K562 (cell line): Measurements from ENCODE around the gene UBE2E2.

ENCODE experiments used
- FOXA1 ChIP-seq: fragments of 450-650 bp; IDR thresholded peaks from 2 replicates; pipeline ENCODE4 v1.6.1; 2016; ENCODE audit warnings: mild to moderate bottlenecking, borderline replicate concordance
- MYC ChIP-seq, 2 experiments: fragments of 250-450 bp in 1 of 2; sonication (Bioruptor Pico) in 1 of 2; IDR thresholded peaks; 2 replicates each; pipeline versions ENCODE4 v1.5.1 to v1.6.1; 2012 to 2021; ENCODE audit warnings: low read depth in 2 of 2, borderline replicate concordance in 1 of 2, improper control_type of control experiment in 1 of 2, low read length in 1 of 2, mild to moderate bottlenecking in 1 of 2, moderate library complexity in 1 of 2
- NFE2L1 ChIP-seq: fragments of 450-650 bp; IDR thresholded peaks from 2 replicates; pipeline ENCODE4 v1.6.1; 2016; ENCODE audit warnings: missing genetic modification characterization, low read depth, mild to moderate bottlenecking, missing compliant biosample characterization, moderate library complexity, borderline replicate concordance
- POLR2AphosphoS5 ChIP-seq: IDR thresholded peaks from 2 replicates; pipeline ENCODE4 v1.6.1; 2011; ENCODE audit warnings: mild to moderate bottlenecking, low read depth, low read length, moderate library complexity; ENCODE audit not compliant: control insufficient read depth, insufficient read depth
- RAD21 ChIP-seq, 2 experiments: fragments of 250-450 bp in 1 of 2; fragments of 450-650 bp in 1 of 2; sonication (Bioruptor Pico) in 1 of 2; formaldehyde crosslinking in 1 of 2; IDR thresholded peaks in 1 of 2; conservative IDR thresholded peaks in 1 of 2; 2 replicates each; pipeline versions ENCODE4 v1.4.0 to v1.8.0; 2020 to 2022; ENCODE audit warnings: mild to moderate bottlenecking in 2 of 2, moderate library complexity in 1 of 2
- SIN3A ChIP-seq, 2 experiments: fragments of 150-350 bp in 1 of 2; IDR thresholded peaks; 2 replicates each; pipeline ENCODE4 v1.6.1; 2011 to 2016; ENCODE audit warnings: borderline replicate concordance in 2 of 2, low read depth in 2 of 2, low read length in 2 of 2, mild to moderate bottlenecking in 2 of 2, moderate library complexity in 2 of 2; ENCODE audit not compliant: control insufficient read depth in 1 of 2
- TAF1 ChIP-seq: IDR thresholded peaks from 2 replicates; pipeline ENCODE4 v1.6.1; 2011; ENCODE audit warnings: mild to moderate bottlenecking, low read length, moderate library complexity; ENCODE audit not compliant: insufficient read depth, control insufficient read depth, severe bottlenecking; ENCODE audit errors: extremely low read depth
- TBL1XR1 ChIP-seq, 2 experiments: IDR thresholded peaks; 2 replicates each; pipeline ENCODE4 v1.6.1; 2012; ENCODE audit warnings: improper control_type of control experiment in 2 of 2, low read length in 2 of 2, mild to moderate bottlenecking in 1 of 2
- YY1 ChIP-seq, 3 experiments: IDR thresholded peaks; 2 replicates each; pipeline ENCODE4 v1.6.1; 2011; ENCODE audit warnings: low read length in 2 of 3, mild to moderate bottlenecking in 2 of 3, moderate library complexity in 2 of 3, borderline replicate concordance in 1 of 3, control low read depth in 1 of 3, low read depth in 1 of 3; ENCODE audit not compliant: insufficient read depth in 3 of 3, insufficient replicate concordance in 2 of 3, control insufficient read depth in 1 of 3, insufficient read length in 1 of 3; ENCODE audit errors: extremely low read depth in 1 of 3
- ZNF121 ChIP-seq: sonication (generic); formaldehyde crosslinking; conservative IDR thresholded peaks from 2 replicates; pipeline ENCODE4 v1.8.0; 2022; ENCODE audit warnings: missing genetic modification reagents
- TF ChIP-seq, protein P1 (sequence below), 3 experiments: IDR thresholded peaks in 2 of 3; conservative IDR thresholded peaks in 1 of 3; 2 replicates each; pipeline ENCODE4 v1.5.1; 2011 to 2012; ENCODE audit warnings: low read length in 3 of 3, mild to moderate bottlenecking in 3 of 3, control low read depth in 2 of 3, improper control_type of control experiment in 1 of 3, inconsistent platforms in 1 of 3, low read depth in 1 of 3, mixed read lengths in 1 of 3, moderate library complexity in 1 of 3; ENCODE audit not compliant: insufficient read depth in 2 of 3

- no peak for TF ChIP-seq MYC (IDR thresholded peaks at IDR 0.05; ENCODE audit: low read depth, low read length)
- no peak for TF ChIP-seq MYC (CRISPR knock-in tag; IDR thresholded peaks at IDR 0.05; ENCODE audit: borderline replicate concordance, low read depth)
- no peak for TF ChIP-seq YY1 (IDR thresholded peaks at IDR 0.05; ENCODE audit: borderline replicate concordance in 1 of 3, control insufficient read depth in 1 of 3, extremely low read depth in 1 of 3, insufficient read depth in 3 of 3, insufficient read length in 1 of 3, insufficient replicate concordance in 2 of 3, low read depth in 1 of 3, low read length in 2 of 3)
- TF ChIP-seq, protein P1, sequence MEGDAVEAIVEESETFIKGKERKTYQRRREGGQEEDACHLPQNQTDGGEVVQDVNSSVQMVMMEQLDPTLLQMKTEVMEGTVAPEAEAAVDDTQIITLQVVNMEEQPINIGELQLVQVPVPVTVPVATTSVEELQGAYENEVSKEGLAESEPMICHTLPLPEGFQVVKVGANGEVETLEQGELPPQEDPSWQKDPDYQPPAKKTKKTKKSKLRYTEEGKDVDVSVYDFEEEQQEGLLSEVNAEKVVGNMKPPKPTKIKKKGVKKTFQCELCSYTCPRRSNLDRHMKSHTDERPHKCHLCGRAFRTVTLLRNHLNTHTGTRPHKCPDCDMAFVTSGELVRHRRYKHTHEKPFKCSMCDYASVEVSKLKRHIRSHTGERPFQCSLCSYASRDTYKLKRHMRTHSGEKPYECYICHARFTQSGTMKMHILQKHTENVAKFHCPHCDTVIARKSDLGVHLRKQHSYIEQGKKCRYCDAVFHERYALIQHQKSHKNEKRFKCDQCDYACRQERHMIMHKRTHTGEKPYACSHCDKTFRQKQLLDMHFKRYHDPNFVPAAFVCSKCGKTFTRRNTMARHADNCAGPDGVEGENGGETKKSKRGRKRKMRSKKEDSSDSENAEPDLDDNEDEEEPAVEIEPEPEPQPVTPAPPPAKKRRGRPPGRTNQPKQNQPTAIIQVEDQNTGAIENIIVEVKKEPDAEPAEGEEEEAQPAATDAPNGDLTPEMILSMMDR (IDR thresholded peaks at IDR 0.05 in 2 of 3, conservative IDR thresholded peaks at IDR 0.05 in 1 of 3; ENCODE audit: insufficient read depth in 2 of 3, low read depth in 1 of 3, low read length in 3 of 3) = no peak
- TF ChIP-seq NFE2L1 = no peak
- no peak for TF ChIP-seq RAD21 (CRISPR knock-in tag; conservative IDR thresholded peaks at IDR 0.05 in 1 of 2, IDR thresholded peaks at IDR 0.05 in 1 of 2)
- no peak for TF ChIP-seq TBL1XR1 (IDR thresholded peaks at IDR 0.05; ENCODE audit: low read length in 2 of 2)
- TF ChIP-seq FOXA1 = no peak
- TF ChIP-seq ZNF121 = no peak
- TF ChIP-seq TAF1 = no peak
- no peak for TF ChIP-seq SIN3A (IDR thresholded peaks at IDR 0.05; ENCODE audit: borderline replicate concordance in 2 of 2, control insufficient read depth in 1 of 2, low read depth in 2 of 2, low read length in 2 of 2)
- no peak for TF ChIP-seq POLR2AphosphoS5
Measured at GRCh38 chr3:23325466-23326065, 122.4 kb downstream of the UBE2E2 start.
